Stimulated activated CD4-positive, alpha-beta T cell treated with anti-CD3 and anti-CD28 coated beads, Interleukin-2, amount 100 ng/mL, for 48 hours (primary cell): ENCODE results near the gene INPP5J.
"Not testable (repeated sequence)": the region's sequence is repeated elsewhere in the genome, so short reads cannot be mapped to it uniquely, and the experiment has no call there.

Experiments used
- DNase-seq, 2 donors: peaks; one replicate each; pipeline ENCODE4 v3.0.0-alpha.2; 2020

INPP5J gene

DNA sequence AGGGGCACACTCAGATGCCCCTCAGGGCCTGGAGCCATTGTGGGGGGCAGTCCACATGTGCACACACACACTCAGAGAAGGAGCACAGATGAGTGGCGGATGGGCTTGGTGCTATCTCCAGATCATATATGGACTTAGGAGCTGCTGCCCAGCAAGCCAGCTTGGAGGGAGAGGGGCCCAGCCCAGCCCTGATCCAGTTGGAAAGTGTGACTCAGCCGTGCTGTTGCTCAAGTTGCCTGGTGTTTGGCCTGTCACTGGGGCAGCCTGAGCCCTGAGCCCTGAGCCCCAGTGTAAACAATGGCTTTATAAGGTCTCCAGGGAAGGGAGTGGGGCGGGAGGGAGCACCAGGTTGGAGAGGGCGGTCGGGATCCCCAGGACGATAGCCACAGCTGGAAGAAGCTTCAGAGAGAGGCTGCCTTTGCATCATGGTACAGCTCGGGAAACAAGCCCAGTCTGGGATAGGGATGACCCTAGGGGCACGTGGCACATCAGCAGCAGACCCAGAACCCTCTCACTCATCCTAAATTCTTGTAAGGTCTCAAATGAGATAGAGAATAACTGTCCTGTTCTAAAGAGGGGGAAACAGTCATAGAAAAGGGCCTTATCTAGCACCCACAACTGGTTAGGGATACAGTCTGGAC is 20.2 kb upstream of the INPP5J start:
- no peak for DNase-seq

DNA sequence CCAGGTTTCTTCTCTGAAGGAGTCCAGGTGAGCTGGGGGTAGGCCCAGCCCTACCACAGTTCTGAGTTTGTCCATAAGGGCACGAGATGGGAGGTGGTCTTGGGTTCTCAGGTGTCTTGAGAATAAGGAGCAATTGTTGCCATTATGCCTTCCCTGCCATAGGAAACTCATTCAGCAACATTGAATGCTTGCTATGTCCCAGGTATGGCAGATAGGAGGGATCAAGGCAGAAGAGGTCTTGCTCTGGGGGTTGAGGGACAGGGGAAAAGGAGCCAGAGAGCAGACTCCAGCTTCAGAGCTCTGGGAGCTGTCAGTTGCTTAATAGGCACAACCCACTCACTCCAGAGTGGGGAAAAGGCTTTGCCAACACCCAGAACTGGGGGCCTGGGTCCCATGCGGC is 19.7 kb upstream of the INPP5J start:
- DNase-seq = no peak

DNA sequence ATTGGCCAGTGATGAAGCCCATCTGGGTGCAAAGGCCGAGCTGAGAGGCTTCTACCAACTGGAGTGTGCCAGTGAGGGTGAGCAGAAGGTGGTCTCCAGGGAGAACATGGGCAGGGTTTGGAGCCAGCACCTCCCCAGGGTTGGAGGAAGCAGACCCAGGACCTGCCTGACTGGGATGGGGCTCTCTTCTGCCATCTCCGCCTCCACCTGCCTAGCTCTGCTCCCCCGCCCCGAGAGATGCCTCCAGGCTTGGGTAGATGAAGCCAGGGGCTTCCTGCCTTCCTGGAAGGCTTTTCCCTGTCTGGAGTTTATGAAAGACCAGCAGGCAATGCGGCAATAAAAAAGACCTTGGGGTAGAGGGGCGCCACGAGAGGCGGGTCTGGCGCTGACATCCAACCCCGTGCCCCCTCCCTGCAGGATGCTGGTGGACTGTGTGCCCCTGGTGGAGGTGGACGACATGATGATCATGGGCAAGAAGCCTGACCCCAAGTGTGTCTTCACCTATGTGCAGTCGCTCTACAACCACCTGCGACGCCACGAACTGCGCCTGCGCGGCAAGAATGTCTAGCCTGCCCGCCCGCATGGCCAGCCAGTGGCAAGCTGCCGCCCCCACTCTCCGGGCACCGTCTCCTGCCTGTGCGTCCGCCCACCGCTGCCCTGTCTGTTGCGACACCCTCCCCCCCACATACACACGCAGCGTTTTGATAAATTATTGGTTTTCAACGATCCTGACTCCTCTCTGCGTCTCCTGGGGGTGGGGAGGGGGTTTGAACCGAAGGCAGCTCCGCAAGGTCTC is 18.7 kb upstream of the INPP5J start:
- DNase-seq = no peak

DNA sequence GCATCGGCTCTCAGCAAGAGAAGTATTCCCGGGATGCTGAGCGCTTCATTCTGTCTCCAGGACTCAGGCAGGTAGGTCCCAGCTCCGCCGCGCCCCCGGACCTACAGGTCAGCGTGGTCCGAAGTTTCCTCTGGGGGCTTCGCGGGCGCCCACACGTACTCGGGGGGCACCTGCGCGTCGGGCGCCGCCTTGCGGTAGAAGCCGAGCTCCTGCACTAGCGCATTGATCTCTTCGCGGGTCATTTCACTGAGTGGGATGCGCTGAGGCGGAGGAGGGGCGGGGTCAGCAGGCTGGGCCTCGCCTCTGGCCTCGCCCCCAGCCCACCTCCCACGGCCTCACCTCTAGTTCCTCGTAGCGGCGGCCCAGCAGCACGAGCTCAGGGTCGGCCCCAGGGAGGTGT is 17.9 kb upstream of the INPP5J start:
- no peak for DNase-seq

DNA sequence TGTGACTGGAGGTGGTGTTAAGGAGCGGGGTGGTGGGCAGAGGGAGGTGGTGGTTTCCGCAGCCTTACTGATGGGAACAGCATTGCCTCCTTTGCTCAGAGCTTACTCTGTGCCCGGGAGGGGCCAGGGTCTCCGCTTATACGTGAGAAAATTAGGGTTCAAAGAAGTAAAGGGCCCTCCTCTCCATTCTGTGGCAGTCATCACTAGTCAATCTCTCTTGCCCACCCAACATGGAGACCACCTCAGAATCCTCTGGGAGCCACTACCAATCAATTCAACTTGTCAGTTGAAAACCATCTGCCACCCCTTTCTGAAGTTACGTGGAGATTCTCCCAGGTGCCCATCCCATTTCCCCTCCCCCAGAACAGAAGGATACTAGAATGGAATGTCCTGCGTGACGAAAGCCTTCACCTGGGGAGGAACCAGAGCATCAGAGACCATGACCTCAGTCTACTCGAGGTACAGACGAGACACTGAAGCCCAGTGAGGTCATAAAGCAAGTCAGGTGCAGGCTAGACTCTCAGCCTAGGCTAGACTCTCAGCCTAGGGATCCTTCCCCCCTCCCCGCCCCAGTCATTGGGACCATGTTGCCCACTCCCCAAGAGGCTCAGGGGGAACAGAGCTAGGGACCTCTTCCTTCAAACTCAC is 17.4 kb upstream of the INPP5J start:
- DNase-seq = no peak

DNA sequence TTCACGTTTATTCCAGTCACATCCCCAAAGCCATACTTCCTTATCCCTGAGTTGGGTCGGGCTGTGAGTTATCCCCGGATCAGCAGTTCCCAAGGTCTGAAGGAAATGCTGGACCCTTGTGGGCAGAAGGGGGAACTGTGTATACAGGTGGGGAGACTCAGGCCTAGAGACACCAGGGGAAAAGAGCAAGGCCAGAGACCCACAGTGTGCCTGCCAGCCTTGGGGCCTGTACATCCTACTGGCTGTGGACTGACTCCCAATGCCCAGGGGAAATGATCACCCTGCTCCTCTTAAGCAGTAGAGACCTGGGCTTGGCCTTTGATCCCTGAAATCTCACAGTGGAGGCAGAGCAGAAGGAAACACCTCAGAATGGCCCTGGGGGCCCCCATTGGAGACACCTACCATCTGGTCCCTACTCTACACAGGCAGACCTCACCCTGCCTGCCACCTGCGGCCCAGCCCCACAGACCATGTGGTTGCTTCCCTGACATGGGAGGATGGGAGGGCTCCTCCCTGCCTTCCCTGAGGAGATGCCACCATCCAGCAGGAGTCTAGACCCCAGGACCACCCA is 16.7 kb upstream of the INPP5J start:
- DNase-seq = no peak

DNA sequence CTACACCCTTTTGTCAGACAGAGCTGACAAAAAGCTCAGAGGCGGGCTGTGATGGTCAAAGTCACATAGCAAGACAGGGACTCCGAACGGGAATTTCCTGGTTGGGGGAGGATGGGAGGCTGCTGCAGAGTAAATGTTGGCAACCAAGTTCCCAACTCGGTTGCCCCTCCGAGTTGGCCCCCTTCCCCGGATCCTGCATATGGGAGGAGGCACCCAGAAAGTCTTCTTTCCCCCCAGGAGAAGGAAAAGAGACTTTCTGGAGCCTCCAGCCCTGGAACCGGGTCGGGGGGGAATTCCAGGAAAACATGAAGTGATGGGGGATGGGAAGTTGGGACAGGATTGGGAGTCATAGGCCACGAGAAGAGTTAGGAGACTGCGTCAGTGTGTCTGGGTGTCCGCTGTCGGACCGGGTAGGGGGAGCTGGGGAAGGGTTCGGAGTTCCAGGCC is 16.0 kb upstream of the INPP5J start:
- DNase-seq = no peak

DNA sequence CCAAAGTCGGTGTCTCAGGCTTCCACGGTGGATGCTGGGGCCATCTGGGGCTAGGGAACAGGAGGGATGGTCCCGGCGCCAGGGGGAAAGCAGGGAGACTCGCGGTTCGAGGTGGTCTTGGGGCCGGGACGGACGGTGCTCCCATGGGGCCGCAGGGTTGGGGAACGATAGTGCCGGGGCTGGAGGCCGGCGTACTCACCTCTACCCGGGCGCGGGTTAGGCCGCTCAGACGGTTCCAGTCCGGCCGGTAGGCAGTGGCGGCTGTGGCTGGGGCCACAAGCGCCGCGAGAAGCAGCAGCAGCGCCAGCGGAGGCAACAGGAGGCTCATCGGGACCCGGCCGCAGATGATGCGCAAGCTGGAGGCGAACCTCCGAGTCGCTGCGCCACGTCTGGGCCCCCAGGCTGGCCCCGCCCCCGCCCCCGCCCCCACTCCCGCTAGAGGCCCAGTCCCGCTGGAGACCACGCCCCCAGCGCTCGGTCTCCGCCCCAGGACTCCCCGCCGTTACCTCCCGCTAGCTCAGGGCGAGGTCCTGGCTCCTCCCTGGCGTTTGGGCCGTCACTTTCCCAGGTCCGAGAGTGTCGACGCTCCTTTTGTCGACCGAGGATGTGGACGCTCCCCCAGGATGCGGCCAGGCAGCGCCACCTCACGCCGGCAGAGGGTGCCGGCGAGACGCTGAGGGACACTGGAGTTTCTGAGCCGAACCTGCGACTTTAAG is 15.4 kb upstream of the INPP5J start, which contains the start of gene SELENOM:
SELENOM (minus strand) TSS at position 391 of the 716 bp plus-strand sequence; CDS start at position 328, 63 bp downstream.
- DNase-seq = peak; percentile 78 to 86

DNA sequence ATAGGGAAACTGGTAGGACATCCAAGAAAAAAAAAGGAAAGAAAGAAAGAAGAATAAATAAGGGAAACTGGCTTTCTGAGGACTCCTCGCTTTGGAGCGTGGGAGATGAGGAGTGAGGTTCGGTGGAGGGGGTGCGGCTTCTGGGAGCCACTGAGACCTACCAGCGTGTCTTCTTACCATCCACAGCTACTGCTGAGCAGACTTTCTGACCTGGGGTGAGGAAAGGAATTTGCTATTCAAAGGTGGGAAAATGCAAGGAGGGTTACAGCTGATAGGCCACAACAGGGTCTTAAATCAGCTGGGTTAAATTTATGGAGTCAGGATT is 14.9 kb upstream of the INPP5J start:
- DNase-seq = no peak

DNA sequence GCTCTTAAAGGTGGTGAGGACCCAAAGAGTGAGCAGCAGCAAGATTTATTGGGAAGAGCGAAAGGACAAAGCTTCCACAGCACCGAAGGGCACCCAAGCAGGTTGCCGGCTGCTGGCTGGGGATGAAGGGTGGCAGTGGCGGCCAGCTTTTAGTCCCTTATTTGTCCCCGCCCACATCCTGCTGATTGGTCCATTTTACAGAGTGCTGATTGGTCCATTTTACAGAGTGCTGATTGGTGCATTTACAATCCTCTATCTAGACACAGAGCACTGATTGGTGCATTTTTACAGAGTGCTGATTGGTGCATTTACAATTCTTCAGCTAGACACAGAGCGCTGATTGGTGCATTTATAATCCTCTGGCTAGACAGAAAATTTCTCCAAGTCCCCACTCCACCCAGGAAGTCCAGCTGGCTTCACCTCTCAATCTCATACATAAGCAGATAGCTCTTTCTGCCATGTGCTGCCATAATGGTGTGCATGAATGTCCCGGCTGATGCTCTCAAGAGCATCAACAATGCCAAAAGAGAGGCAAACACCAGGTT is 10.1 kb upstream of the INPP5J start:
- not testable (repeated sequence) for DNase-seq

DNA sequence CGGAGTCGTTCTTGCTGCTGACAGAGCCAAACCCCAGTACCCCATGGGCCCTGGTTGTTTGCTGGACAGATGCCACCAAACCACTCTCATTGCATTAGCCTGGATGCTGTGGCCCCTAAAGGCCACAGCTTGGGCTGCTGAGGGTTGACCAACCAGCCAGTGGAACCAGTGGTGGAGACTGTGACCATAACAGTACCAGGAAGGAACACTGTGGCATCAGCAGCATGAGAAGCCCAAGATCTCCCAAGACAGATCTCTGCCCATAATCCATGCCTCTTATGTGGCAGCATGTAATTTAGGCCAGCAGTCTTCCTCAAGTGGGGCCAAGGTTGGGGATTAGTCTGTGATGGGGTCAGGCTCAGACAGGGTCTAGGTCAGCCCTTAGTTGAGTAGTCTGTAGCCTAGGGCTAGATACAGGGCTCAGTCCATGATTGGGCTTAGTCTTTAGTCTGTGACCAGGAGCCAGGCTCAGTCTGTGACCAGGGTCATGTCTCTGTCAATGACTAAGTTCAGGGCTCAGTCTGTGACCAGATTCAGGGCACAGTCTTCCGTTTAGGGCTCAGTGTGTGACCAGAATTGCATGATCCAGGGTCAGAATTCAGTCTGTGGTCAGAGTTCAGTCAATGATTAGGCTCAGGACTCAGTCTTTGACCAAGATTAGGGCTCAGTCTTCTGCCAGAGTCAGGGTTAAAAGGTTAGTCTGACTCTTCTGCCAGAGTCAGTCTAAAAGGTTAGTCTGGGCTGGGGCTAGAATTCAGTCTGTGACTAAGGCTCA is 4.5 kb upstream of the INPP5J start:
- DNase-seq = no peak

DNA sequence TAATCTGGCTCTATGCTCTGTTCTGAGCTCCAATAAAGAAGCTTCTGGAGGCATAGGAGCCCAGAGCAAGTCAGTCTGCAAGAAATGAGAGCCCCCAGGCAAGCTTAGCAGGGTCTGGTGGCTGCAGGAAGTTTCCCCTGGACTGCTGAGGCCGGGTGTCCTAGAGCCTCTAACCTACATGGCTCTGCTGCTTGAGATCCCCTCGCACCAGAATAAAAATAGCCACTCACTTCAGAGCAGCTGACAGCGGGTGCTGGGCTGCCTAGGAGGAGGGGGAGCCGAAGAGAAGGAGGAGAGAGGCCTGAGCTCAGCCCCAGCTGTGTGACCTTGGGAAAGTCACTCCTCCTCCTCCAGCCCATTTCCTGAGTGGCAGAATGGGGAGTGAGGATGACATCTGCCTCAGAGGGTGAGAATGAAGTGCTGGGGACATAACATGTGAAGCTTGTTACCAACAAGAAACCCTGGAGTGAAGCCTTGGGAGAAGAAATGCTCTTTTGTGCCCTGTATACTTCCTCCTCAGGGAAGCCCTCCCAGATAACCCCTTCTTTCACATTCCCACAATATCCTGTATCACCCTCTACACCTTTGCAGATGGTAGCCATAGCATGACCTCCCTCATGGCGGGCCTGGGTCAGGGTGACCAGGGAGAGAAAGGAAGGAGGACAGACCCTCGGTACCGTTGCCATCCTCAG is 3.6 kb upstream of the INPP5J start:
- no peak for DNase-seq

DNA sequence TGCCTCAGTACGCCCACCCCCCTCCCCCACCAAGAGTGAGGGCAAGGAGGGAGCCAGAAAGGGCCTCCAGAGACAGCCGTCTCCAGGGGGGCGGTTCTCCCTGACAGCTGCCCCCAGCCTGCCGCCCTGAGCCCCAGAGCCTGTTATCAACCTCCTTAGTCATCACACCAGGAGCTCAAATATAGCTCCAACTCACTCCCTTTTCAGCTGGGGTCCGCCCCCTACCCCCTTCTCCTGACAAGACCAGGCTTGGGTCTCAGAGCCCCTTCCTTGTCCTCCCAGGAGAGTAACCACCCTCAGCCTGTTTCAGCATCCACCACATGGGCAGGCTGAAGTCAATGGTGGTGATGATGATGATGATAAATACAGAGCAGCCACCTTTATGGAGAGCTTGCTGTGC is 2.5 kb upstream of the INPP5J start:
- no peak for DNase-seq

DNA sequence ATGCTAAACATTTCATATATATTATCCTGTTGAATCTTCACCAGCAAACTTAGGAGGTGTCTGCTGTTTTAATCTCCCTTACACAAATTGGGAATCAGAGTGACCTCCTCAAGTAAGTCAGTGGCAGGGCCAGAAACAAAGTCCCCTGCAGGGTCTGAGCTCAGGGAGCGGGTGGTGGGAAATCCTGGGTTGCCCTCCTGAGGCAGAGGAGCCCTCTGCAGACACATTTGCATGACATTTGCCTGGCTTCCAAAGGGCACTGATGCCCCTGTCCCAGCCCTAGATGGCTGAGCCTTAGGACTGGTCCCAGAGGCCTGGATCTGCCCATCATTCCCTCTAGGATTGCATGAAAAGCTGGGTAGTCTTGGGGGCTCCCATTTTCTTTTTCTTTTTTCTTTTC is 2.1 kb upstream of the INPP5J start:
- DNase-seq = no peak

DNA sequence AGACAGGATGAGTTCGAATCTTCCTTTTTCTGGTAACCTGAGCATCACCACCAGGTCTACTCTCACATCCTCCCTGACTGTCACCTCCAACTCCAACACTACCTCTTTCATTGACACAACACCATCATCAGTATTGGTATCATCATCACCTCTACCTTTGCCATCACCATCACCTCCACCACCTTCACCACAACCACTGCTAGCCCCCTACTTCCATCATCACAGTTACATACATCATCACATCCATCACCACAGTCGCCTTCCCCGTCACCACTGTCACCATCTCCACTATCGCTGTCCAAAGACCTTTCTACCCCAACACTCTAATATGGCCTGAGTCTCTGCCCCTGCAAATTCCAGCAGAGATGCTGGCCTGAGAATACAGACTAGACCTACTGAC is 1.4 kb upstream of the INPP5J start:
- no peak for DNase-seq

DNA sequence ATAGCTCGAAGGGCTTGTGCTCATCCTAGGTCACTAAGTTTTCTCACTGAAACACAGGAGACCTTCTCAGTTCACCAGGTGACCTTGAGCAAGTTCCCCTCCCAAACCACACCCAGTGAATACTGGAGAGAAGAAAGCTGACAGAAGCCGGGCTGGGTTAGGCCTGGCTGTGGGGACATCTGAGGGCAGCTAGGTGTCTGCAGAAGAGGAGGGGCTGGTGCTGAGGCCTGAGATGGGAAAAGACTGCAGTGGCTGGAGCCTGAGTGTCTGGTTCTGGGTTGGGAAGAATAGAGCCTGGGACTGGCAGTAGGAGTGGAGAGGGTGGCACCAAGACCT is 602 bp upstream of the INPP5J start:
- DNase-seq = no peak

DNA sequence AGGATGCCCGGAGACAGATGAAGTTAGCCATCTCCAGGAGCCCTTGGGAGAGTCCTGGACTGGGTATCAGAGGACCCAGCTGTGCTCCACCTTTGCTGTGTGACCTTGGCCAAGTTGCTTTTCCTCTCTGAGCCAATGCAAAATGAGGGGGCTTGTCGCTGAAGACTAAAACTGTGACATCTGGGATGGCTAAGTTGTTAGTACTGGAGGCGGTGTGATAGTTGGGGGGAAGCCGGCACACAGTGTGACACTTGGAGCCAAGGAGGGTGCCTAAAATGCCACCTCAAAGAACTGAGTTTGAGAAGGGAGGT is 481 bp downstream of the INPP5J start:
- no peak for DNase-seq

DNA sequence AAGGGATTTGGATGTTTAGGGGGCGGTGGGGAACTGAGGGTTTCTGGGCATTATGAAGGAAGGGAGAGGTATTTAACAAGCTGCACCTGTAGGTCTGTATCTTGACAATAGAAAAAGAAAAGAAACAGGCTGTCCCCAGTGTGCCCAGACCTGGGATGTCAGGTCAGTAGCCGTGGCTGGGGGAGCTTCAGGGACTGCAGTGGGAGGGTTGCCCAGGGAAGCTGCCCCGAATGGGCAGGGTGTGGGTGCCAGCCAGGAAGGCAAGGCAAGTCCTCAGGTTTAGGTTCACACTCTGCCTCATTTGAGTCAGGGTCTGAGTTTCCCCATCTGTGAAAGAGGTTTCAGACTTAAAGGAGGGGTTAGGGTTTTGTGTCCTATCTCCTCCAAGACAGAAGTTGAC is 1.5 kb downstream of the INPP5J start:
- DNase-seq = no peak

DNA sequence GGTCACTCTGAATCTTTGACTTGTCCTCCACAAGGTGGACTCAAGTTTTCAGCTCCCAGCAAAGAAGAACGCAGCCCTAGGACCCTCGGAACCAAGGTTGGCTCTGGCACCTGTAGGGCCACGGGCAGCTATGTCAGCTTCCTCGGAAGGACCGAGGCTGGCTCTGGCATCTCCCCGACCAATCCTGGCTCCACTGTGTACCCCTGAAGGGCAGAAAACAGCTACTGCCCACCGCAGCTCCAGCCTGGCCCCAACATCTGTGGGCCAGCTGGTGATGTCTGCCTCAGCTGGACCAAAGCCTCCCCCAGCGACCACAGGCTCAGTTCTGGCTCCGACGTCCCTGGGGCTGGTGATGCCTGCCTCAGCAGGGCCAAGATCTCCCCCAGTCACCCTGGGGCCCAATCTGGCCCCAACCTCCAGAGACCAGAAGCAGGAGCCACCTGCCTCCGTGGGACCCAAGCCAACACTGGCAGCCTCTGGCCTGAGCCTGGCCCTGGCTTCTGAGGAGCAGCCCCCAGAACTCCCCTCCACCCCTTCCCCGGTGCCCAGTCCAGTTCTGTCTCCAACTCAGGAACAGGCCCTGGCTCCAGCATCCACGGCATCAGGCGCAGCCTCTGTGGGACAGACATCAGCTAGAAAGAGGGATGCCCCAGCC is 2.2 kb downstream of the INPP5J start:
- no peak for DNase-seq

DNA sequence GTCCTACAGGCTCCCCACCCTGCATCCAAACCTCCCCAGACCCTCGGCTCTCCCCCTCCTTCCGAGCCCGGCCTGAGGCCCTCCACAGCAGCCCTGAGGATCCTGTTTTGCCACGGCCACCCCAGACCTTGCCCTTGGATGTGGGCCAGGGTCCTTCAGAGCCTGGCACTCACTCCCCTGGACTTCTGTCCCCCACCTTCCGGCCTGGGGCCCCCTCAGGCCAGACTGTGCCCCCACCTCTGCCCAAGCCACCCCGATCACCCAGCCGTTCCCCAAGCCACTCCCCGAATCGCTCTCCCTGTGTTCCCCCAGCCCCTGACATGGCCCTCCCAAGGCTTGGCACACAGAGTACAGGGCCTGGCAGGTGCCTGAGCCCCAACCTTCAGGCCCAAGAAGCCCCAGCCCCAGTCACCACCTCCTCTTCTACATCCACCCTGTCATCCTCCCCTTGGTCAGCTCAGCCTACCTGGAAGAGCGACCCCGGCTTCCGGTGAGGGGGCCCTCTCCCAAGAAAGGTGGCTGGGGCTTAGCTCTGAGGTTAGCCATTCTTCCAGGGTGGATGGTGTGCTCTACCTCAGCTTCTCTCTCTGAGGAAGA is 2.9 kb downstream of the INPP5J start:
- no peak for DNase-seq
